Measurements from ENCODE around the gene ORC2.

DNA sequence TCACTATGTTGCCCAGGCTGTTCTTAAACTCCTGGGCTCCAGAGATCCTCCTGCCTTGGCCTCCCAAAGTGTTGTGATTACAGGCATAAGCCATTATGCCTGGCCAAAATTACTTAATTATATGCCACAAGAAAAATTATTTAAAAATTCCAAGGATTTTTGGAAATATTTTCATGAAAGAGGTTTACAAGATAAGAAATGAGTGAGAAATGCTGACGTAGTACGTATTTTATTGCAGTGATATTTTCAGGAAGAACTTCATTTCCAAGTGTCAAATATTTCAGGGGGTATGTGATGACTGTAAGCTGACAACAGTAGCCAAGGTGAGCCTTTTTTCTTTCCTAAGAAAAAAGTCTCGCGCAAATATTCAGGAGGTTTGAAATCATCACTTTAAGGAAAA lies 53.5 kb downstream of the ORC2 start:
- TF ChIP-seq, protein P1, sequence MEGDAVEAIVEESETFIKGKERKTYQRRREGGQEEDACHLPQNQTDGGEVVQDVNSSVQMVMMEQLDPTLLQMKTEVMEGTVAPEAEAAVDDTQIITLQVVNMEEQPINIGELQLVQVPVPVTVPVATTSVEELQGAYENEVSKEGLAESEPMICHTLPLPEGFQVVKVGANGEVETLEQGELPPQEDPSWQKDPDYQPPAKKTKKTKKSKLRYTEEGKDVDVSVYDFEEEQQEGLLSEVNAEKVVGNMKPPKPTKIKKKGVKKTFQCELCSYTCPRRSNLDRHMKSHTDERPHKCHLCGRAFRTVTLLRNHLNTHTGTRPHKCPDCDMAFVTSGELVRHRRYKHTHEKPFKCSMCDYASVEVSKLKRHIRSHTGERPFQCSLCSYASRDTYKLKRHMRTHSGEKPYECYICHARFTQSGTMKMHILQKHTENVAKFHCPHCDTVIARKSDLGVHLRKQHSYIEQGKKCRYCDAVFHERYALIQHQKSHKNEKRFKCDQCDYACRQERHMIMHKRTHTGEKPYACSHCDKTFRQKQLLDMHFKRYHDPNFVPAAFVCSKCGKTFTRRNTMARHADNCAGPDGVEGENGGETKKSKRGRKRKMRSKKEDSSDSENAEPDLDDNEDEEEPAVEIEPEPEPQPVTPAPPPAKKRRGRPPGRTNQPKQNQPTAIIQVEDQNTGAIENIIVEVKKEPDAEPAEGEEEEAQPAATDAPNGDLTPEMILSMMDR (IDR thresholded peaks at IDR 0.05 in 4 of 5, conservative IDR thresholded peaks at IDR 0.05 in 1 of 5), result no peak
- TF ChIP-seq POLR2A (IDR thresholded peaks at IDR 0.05), result no peak
